ENCODE data around the gene MOB2. TPM values are rescaled to one million over a fixed set of nuclear protein-coding genes. Genes with fewer than 3 reads are reported as not detected.

Gene MOB2
- total RNA-seq, 2 experiments from 2014 or later: 22.4 to 27.5 TPM

DNA sequence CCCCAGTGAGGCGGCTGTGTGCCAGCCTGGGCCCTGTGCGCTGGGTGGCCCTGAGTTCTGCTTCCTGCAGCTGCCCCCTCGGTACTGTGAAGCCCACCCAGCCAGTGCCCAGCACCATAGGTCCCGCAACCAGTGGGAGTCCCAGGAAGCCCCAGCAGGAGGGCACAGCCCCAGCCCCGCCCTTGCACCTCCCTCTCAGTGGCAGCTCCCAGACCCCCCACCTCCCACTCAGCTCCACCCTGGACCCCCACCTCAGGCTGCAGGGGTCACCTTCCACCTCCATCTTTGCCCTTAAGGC lies 30.9 kb downstream of the MOB2 start:
- TF ChIP-seq, protein P1, sequence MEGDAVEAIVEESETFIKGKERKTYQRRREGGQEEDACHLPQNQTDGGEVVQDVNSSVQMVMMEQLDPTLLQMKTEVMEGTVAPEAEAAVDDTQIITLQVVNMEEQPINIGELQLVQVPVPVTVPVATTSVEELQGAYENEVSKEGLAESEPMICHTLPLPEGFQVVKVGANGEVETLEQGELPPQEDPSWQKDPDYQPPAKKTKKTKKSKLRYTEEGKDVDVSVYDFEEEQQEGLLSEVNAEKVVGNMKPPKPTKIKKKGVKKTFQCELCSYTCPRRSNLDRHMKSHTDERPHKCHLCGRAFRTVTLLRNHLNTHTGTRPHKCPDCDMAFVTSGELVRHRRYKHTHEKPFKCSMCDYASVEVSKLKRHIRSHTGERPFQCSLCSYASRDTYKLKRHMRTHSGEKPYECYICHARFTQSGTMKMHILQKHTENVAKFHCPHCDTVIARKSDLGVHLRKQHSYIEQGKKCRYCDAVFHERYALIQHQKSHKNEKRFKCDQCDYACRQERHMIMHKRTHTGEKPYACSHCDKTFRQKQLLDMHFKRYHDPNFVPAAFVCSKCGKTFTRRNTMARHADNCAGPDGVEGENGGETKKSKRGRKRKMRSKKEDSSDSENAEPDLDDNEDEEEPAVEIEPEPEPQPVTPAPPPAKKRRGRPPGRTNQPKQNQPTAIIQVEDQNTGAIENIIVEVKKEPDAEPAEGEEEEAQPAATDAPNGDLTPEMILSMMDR (conservative IDR thresholded peaks at IDR 0.05; ENCODE audit: low read length): no peak
- TF ChIP-seq EZH2phosphoT487 (IDR thresholded peaks at IDR 0.05; ENCODE audit: borderline replicate concordance, low read depth, low read length): no peak
- ChIA-PET CTCF (ENCODE audit: unreplicated experiment) (no interaction called here), POLR2A (no interaction called here)
- Histone ChIP-seq H3K9me2 (ENCODE audit: insufficient read depth, low read length) (no peaks in the 10 kb centered on the region), H2AFZ (ENCODE audit: low read length) (no peak overlapping the region), H3K79me2 (ENCODE audit: insufficient read depth, low read depth, low read length) (no peaks in the 10 kb centered on the region), H3K4me1 (ENCODE audit: insufficient read depth, low read length, poor library complexity, severe bottlenecking) (no peaks in the 10 kb centered on the region), H3K4me3 (ENCODE audit: low read depth, low read length, poor library complexity, severe bottlenecking) (no peak overlapping the region), H3K27ac (ENCODE audit: low read depth, low read length, poor library complexity, severe bottlenecking) (no peak overlapping the region), H3K4me2 (ENCODE audit: low read length) (no peak overlapping the region), H4K20me1 (ENCODE audit: insufficient read depth, low read length) (no peaks in the 10 kb centered on the region), H3K9me3 (ENCODE audit: low read length) (no peaks in the 10 kb centered on the region), H3K36me3 (ENCODE audit: insufficient read depth, low read length) (no peaks in the 10 kb centered on the region)
- no peak for DNase-seq (ENCODE audit: low spot score)
- intact Hi-C loops (cut with micrococcal nuclease; ENCODE audit: unreplicated experiment): no loop called here
- no TSS peak for BruUV-seq (replicated peaks)

GRCh38 chr11:1455032-1455762 lies 31.4 kb downstream of the MOB2 start:
- Histone ChIP-seq H4K20me1 (ENCODE audit: insufficient read depth, low read length) (no peaks in the 10 kb centered on the region), H2AFZ (ENCODE audit: low read length) (no peak overlapping the region), H3K9me2 (ENCODE audit: insufficient read depth, low read length) (no peaks in the 10 kb centered on the region), H3K4me3 (ENCODE audit: low read depth, low read length, poor library complexity, severe bottlenecking) (no peak overlapping the region), H3K4me1 (ENCODE audit: insufficient read depth, low read length, poor library complexity, severe bottlenecking) (no peaks in the 10 kb centered on the region), H3K9me3 (ENCODE audit: low read length) (no peaks in the 10 kb centered on the region), H3K36me3 (ENCODE audit: insufficient read depth, low read length) (no peaks in the 10 kb centered on the region), H3K4me2 (ENCODE audit: low read length) (no peak overlapping the region), H3K79me2 (ENCODE audit: insufficient read depth, low read depth, low read length) (no peaks in the 10 kb centered on the region), H3K27ac (ENCODE audit: low read depth, low read length, poor library complexity, severe bottlenecking) (no peak overlapping the region)
- no peak for DNase-seq (ENCODE audit: low spot score)
- BruUV-seq (replicated peaks): no TSS peak
- no peak for TF ChIP-seq EZH2phosphoT487 (IDR thresholded peaks at IDR 0.05; ENCODE audit: borderline replicate concordance, low read depth, low read length)
- TF ChIP-seq, protein P1 (conservative IDR thresholded peaks at IDR 0.05; ENCODE audit: low read length): no peak
- ChIA-PET POLR2A (no interaction called here), CTCF (ENCODE audit: unreplicated experiment) (no interaction called here)
- intact Hi-C loops (cut with micrococcal nuclease; ENCODE audit: unreplicated experiment): no loop called here

GRCh38 chr11:1454576-1454975 lies 32.0 kb downstream of the MOB2 start:
- ChIA-PET POLR2A (no interaction called here), CTCF (ENCODE audit: unreplicated experiment) (no interaction called here)
- no peaks in the 10 kb centered on the region for H4K20me1 ChIP-seq (ENCODE audit: insufficient read depth, low read length)
- no peaks in the 10 kb centered on the region for H3K79me2 ChIP-seq (ENCODE audit: insufficient read depth, low read depth, low read length)
- intact Hi-C loops (cut with micrococcal nuclease; ENCODE audit: unreplicated experiment): no loop called here
- TF ChIP-seq EZH2phosphoT487 (IDR thresholded peaks at IDR 0.05; ENCODE audit: borderline replicate concordance, low read depth, low read length): no peak
- TF ChIP-seq, protein P1 (conservative IDR thresholded peaks at IDR 0.05; ENCODE audit: low read length): no peak
- DNase-seq (ENCODE audit: low spot score): no peak
- no peak overlapping the region for H3K4me3 ChIP-seq (ENCODE audit: low read depth, low read length, poor library complexity, severe bottlenecking)
- no peaks in the 10 kb centered on the region for H3K4me1 ChIP-seq (ENCODE audit: insufficient read depth, low read length, poor library complexity, severe bottlenecking)
- H3K27ac ChIP-seq (ENCODE audit: low read depth, low read length, poor library complexity, severe bottlenecking): no peak overlapping the region
- no peaks in the 10 kb centered on the region for H3K9me3 ChIP-seq (ENCODE audit: low read length)
- no peaks in the 10 kb centered on the region for H3K9me2 ChIP-seq (ENCODE audit: insufficient read depth, low read length)
- H2AFZ ChIP-seq (ENCODE audit: low read length): no peak overlapping the region
- BruUV-seq (replicated peaks): no TSS peak
- H3K36me3 ChIP-seq (ENCODE audit: insufficient read depth, low read length): no peaks in the 10 kb centered on the region
- no peak overlapping the region for H3K4me2 ChIP-seq (ENCODE audit: low read length)
